HG03565 (cell line): Measurements from ENCODE around the gene MRPL42.
"Not testable (repeated sequence)": the region's sequence is repeated elsewhere in the genome, so short reads cannot be mapped to it uniquely, and the experiment has no call there.

ENCODE experiments used
- ATAC-seq: cut with Tn5 transposase; IDR thresholded peaks from one replicate; pipeline ENCODE4 v1.9.1; 2021; ENCODE audit warnings: mild to moderate bottlenecking, moderate library complexity; ENCODE audit not compliant: unreplicated experiment

MRPL42 gene

GRCh38 chr12:93497456-93497855 is 30.1 kb downstream of the MRPL42 start:
- no peak for ATAC-seq

GRCh38 chr12:93498813-93499212 is 31.5 kb downstream of the MRPL42 start:
- ATAC-seq, result not testable (repeated sequence)

GRCh38 chr12:93500201-93500600 is 32.9 kb downstream of the MRPL42 start:
- no peak for ATAC-seq

- ATAC-seq, result no peak
Observed at GRCh38 chr12:93500667-93501066, 33.4 kb downstream of the MRPL42 start.

GRCh38 chr12:93502802-93503623 is 35.7 kb downstream of the MRPL42 start:
- no peak for ATAC-seq

- no peak for ATAC-seq
Observed at GRCh38 chr12:93507165-93507564, 39.9 kb downstream of the MRPL42 start.

- ATAC-seq, result no peak
Observed at GRCh38 chr12:93509506-93509905, 42.2 kb downstream of the MRPL42 start.

- ATAC-seq, result no peak
Observed at GRCh38 chr12:93514853-93515252, 47.5 kb downstream of the MRPL42 start.

- no peak for ATAC-seq
Observed at GRCh38 chr12:93518725-93519124, 51.4 kb downstream of the MRPL42 start.

GRCh38 chr12:93519859-93520258 is 52.5 kb downstream of the MRPL42 start:
- ATAC-seq, result no peak

GRCh38 chr12:93520454-93520853 is 53.1 kb downstream of the MRPL42 start:
- no peak for ATAC-seq

- no peak for ATAC-seq
Observed at GRCh38 chr12:93521225-93522080, 54.1 kb downstream of the MRPL42 start.

- ATAC-seq, result no peak
Observed at GRCh38 chr12:93524386-93525133, 57.2 kb downstream of the MRPL42 start.

- no peak for ATAC-seq
Observed at GRCh38 chr12:93526786-93527428, 59.6 kb downstream of the MRPL42 start.

- ATAC-seq, result no peak
Observed at GRCh38 chr12:93530358-93530757, 63.0 kb downstream of the MRPL42 start.

GRCh38 chr12:93533310-93533709 is 66.0 kb downstream of the MRPL42 start:
- ATAC-seq, result no peak

GRCh38 chr12:93536111-93536765 is 68.9 kb downstream of the MRPL42 start:
- ATAC-seq, result peak; percentile 15

GRCh38 chr12:93536766-93537488 is 69.6 kb downstream of the MRPL42 start:
- ATAC-seq, result peak; percentile 89

GRCh38 chr12:93537769-93538168 is 70.5 kb downstream of the MRPL42 start:
- ATAC-seq, result no peak

GRCh38 chr12:93539821-93540220 is 72.5 kb downstream of the MRPL42 start:
- ATAC-seq, result no peak
